PC-9 (cell line): ENCODE results near the gene TMEM30B. TPM values are rescaled to one million over a fixed set of nuclear protein-coding genes. Genes with fewer than 3 reads are reported as not detected.
"Not testable (repeated sequence)": the region's sequence is repeated elsewhere in the genome, so short reads cannot be mapped to it uniquely, and the experiment has no call there.

Experiments
- BruUV-seq: library from RNA; stranded (reverse); fragments of 400-500 nt; replicated peaks from 2 replicates; lab custom pipeline; 2021; lab: Mats Ljungman, UMichigan
- CTCF ChIA-PET: fragments of 300-600 bp; sonication (Branson Sonifier 250); formaldehyde crosslinking; loops from one replicate; lab custom pipeline; 2022; ENCODE audit warnings: antibody characterized with exemption; lab: Charles Lee
- POLR2A ChIA-PET: fragments of 300-600 bp; sonication (Branson Sonifier 250); formaldehyde crosslinking; loops from one replicate; lab custom pipeline; 2022; ENCODE audit warnings: antibody characterized with exemption; ENCODE audit not compliant: unreplicated experiment; lab: Charles Lee
- DNase-seq, 2 experiments: peaks; one replicate each; pipeline versions ENCODE4 v3.0.0 to v3.0.0-alpha.2; 2015 to 2022; ENCODE audit warnings: mixed read lengths in 1 of 2
- H2AFZ ChIP-seq: fragments of 200-600 bp; sonication (generic); 2 replicates; pipeline ENCODE4 v1.8.1; 2017; ENCODE audit warnings: antibody characterized with exemption
- H3F3A ChIP-seq: fragments of 200-600 bp; sonication (generic); 2 replicates; pipeline ENCODE4 v1.8.1; 2017; ENCODE audit warnings: antibody characterized with exemption, mild to moderate bottlenecking, low read depth; ENCODE audit not compliant: insufficient read depth
- H3K27ac ChIP-seq: fragments of 200-600 bp; sonication (generic); 2 replicates; pipeline ENCODE4 v1.6.1; 2016; ENCODE audit warnings: mixed run types
- H3K27me3 ChIP-seq: fragments of 200-600 bp; sonication (generic); 2 replicates; pipeline ENCODE4 v1.6.1; 2016; ENCODE audit warnings: low read depth, mixed run types; ENCODE audit not compliant: insufficient read depth
- H3K36me3 ChIP-seq: fragments of 200-600 bp; sonication (generic); 2 replicates; pipeline ENCODE4 v1.6.1; 2016; ENCODE audit warnings: low read depth, mixed run types
- H3K4me1 ChIP-seq: fragments of 200-600 bp; sonication (generic); replicated peaks from 2 replicates; pipeline ENCODE4 v1.6.1; 2016; ENCODE audit warnings: mixed run types; ENCODE audit not compliant: insufficient read depth
- H3K4me2 ChIP-seq: fragments of 200-600 bp; sonication (generic); 2 replicates; pipeline ENCODE4 v1.6.1; 2017; ENCODE audit warnings: mixed run types
- H3K4me3 ChIP-seq: fragments of 200-600 bp; sonication (generic); 2 replicates; pipeline ENCODE4 v1.6.1; 2016; ENCODE audit warnings: mixed run types
- H3K79me2 ChIP-seq: fragments of 200-600 bp; sonication (generic); 2 replicates; pipeline ENCODE4 v1.6.1; 2017; ENCODE audit warnings: low read depth, mixed run types
- H3K9me2 ChIP-seq: fragments of 200-600 bp; sonication (generic); 2 replicates; pipeline ENCODE4 v1.8.1; 2017; ENCODE audit warnings: mild to moderate bottlenecking; ENCODE audit not compliant: insufficient read depth
- H3K9me3 ChIP-seq: fragments of 200-600 bp; sonication (generic); 2 replicates; pipeline ENCODE4 v1.8.1; 2016; ENCODE audit warnings: low read depth; ENCODE audit not compliant: insufficient read depth
- H4K20me1 ChIP-seq: fragments of 200-600 bp; sonication (generic); 2 replicates; pipeline ENCODE4 v1.8.1; 2017; ENCODE audit not compliant: insufficient read depth
- CTCF ChIP-seq: fragments of 200-600 bp; sonication (generic); conservative IDR thresholded peaks from 2 replicates; pipeline ENCODE4 v1.6.1; 2017; ENCODE audit warnings: mixed run types, antibody characterized with exemption, mild to moderate bottlenecking, moderate library complexity
- EZH2 ChIP-seq: fragments of 200-600 bp; sonication (generic); IDR thresholded peaks from 2 replicates; pipeline ENCODE4 v1.8.0; 2017; ENCODE audit warnings: antibody characterized with exemption, low read depth
- intact Hi-C: fragments of 100-400 bp; cut with micrococcal nuclease; formaldehyde crosslinking; loops from one replicate; pipeline ENCODE4 v1.10.0; 2022; ENCODE audit not compliant: unreplicated experiment
- total RNA-seq: library from RNA; stranded (reverse); gene quantifications from 2 replicates; pipeline ENCODE4 v1.2.3, GENCODE V29; 2021

Gene TMEM30B
- total RNA-seq, 1 experiment from 2014 or later = 19.6 TPM

GRCh38 chr14:61319086-61319485 is 37.9 kb upstream of the TMEM30B start:
- no peak for DNase-seq
- Histone ChIP-seq H3K4me2 (no peak overlapping the region), H3F3A (0 out of 2 replicates have a peak, but pooled peaks cover 16% of the 10 kb centered on the region), H3K27me3 (no peaks in the 10 kb centered on the region), H3K27ac (no peak overlapping the region), H4K20me1 (no peaks in the 10 kb centered on the region), H3K4me1 (peaks cover 18% of the 10 kb centered on the region), H3K9me2 (no peaks in the 10 kb centered on the region), H2AFZ (no peak overlapping the region), H3K9me3 (no peaks in the 10 kb centered on the region), H3K79me2 (peaks cover 24% of the 10 kb centered on the region), H3K36me3 (no peaks in the 10 kb centered on the region), H3K4me3 (no peak overlapping the region)
- no TSS peak for BruUV-seq
- CTCF ChIA-PET = interaction anchor here (0.6 kb wide), 1 partner anchor 275 kb away, joined by 3 read pairs; no protein-coding TSS in a partner anchor
- TF ChIP-seq CTCF (no peak), EZH2 (no peak)
- intact Hi-C loops = no loop called here
- POLR2A ChIA-PET = no interaction called here

- CTCF ChIA-PET = no interaction called here
- no peak for DNase-seq
- peaks cover 13% of the 10 kb centered on the region; the same call in 1 of the 2 replicates for H3K9me3 ChIP-seq
- 0 out of 2 replicates have a peak, but pooled peaks cover 8% of the 10 kb centered on the region for H3F3A ChIP-seq
- BruUV-seq = no TSS peak
- H3K4me1 ChIP-seq = no peaks in the 10 kb centered on the region
- no peaks in the 10 kb centered on the region for H4K20me1 ChIP-seq
- no peak overlapping the region for H2AFZ ChIP-seq
- H3K4me2 ChIP-seq = no peak overlapping the region
- no peaks in the 10 kb centered on the region for H3K9me2 ChIP-seq
- POLR2A ChIA-PET = no interaction called here
- intact Hi-C loops = no loop called here
- no peak overlapping the region for H3K27ac ChIP-seq
- no peaks in the 10 kb centered on the region for H3K36me3 ChIP-seq
- H3K4me3 ChIP-seq = no peak overlapping the region
- no peak for TF ChIP-seq CTCF
- no peak for TF ChIP-seq EZH2
- no peaks in the 10 kb centered on the region for H3K79me2 ChIP-seq
- H3K27me3 ChIP-seq = no peaks in the 10 kb centered on the region
Measured at GRCh38 chr14:61315313-61315712, 34.2 kb upstream of the TMEM30B start.

GRCh38 chr14:61308701-61309100 is 27.6 kb upstream of the TMEM30B start:
- DNase-seq, H3K4me1 ChIP-seq, H4K20me1 ChIP-seq, H2AFZ ChIP-seq, H3F3A ChIP-seq, intact Hi-C loops, POLR2A ChIA-PET, H3K27me3 ChIP-seq, H3K4me3 ChIP-seq, CTCF ChIA-PET, H3K79me2 ChIP-seq, H3K9me2 ChIP-seq, BruUV-seq, H3K4me2 ChIP-seq, H3K27ac ChIP-seq: not testable (repeated sequence)
- Histone ChIP-seq H3K9me3 (peaks cover 16% of the 10 kb centered on the region; the same call in 1 of the 2 replicates), H3K36me3 (0 out of 2 replicates have a peak, but pooled peaks cover 11% of the 10 kb centered on the region)

- TF ChIP-seq CTCF = no peak
- TF ChIP-seq EZH2 = no peak
- Histone ChIP-seq H3K36me3 (peaks cover 13% of the 10 kb centered on the region; the same call in 1 of the 2 replicates), H3K79me2 (no peaks in the 10 kb centered on the region), H3K4me2 (no peak overlapping the region), H3K4me3 (no peak overlapping the region), H3K9me3 (peaks cover 16% of the 10 kb centered on the region; the same call in 1 of the 2 replicates), H4K20me1 (no peaks in the 10 kb centered on the region), H2AFZ (no peak overlapping the region), H3K9me2 (no peaks in the 10 kb centered on the region), H3K27me3 (no peaks in the 10 kb centered on the region), H3F3A (no peaks in the 10 kb centered on the region), H3K4me1 (no peaks in the 10 kb centered on the region), H3K27ac (no peak overlapping the region)
- DNase-seq = no peak
- ChIA-PET POLR2A (no interaction called here), CTCF (no interaction called here)
- BruUV-seq = no TSS peak
- intact Hi-C loops = no loop called here
Measured at GRCh38 chr14:61308198-61308597, 27.1 kb upstream of the TMEM30B start.
